Measurements from ENCODE around the gene TFAM. TPM values are rescaled to one million over a fixed set of nuclear protein-coding genes. Genes with fewer than 3 reads are reported as not detected.

Gene TFAM
- 43.4 and 44.9 TPM in 2 replicates for total RNA-seq

- no peak for DNase-seq (ENCODE audit: low read depth)
- TF ChIP-seq CTCF (conservative IDR thresholded peaks at IDR 0.05; ENCODE audit: low read depth, low read length) = peak; percentile 61
These were observed at the start of gene TFAM for GRCh38 chr10:58384999-58385783. Gene TFAM, plus strand, starts transcription at chr10:58385410. Its CDS starts 138 bp downstream, at chr10:58385548.

DNA sequence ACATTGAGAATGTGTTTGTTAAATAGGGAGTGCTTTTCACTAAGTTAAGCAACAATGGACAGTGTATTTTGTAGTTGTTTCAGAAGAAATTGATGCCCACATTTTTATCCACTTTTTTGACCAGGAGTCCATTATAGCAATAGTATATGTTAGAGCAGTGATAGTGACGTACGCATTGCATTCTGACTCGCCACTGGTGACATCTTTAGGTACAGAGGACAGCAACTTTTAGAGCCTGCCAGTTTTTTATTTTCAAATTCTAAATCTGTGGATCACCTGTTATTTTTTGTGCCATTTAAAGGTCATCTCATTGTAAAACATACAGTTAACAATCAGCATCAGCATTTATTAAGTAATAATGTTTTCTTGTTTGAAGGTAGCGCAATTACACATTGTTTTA, 49.0 kb upstream of the TFAM start:
- no peak for TF ChIP-seq CTCF (conservative IDR thresholded peaks at IDR 0.05; ENCODE audit: low read depth, low read length)
- DNase-seq (ENCODE audit: low read depth) = no peak
- peak overlapping the region; percentile 96 for H3K4me3 ChIP-seq (ENCODE audit: low read depth, low read length)

More at GRCh38 chr10:58384999-58385783, at the start of gene TFAM:
- peak within 1 kb of the TSS; percentile 87 for H3K4me3 ChIP-seq (ENCODE audit: low read depth, low read length)

GRCh38 chr10:58341422-58341821, 43.8 kb upstream of the TFAM start:
- DNase-seq (ENCODE audit: low read depth) = no peak
- TF ChIP-seq CTCF (conservative IDR thresholded peaks at IDR 0.05; ENCODE audit: low read depth, low read length) = no peak
- no peak overlapping the region for H3K4me3 ChIP-seq (ENCODE audit: low read depth, low read length)

DNA sequence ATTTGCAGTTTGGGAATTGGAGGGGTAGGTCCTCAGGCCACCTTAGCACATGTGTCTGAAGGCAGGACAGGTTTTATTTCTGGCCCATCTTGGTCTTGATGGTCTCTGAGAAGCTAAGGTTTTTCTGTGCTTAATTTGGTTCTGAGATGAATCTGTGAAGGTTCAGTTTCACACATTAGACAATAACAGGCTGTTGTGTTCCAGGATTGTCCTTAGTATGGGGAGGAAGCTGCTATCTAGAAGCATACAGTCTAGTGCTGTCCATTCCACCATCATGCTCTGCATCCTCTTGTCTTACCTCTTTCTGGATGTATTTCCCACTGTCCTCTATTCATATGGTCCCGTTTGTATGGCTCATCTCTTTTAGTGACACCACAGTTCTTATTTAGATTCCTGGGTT, 43.3 kb upstream of the TFAM start:
- TF ChIP-seq CTCF (conservative IDR thresholded peaks at IDR 0.05; ENCODE audit: low read depth, low read length) = no peak
- H3K4me3 ChIP-seq (ENCODE audit: low read depth, low read length) = no peak overlapping the region
- no peak for DNase-seq (ENCODE audit: low read depth)

GRCh38 chr10:58347967-58348366, 37.2 kb upstream of the TFAM start:
- TF ChIP-seq CTCF (conservative IDR thresholded peaks at IDR 0.05; ENCODE audit: low read depth, low read length) = no peak
- no peak for DNase-seq (ENCODE audit: low read depth)
- no peak overlapping the region for H3K4me3 ChIP-seq (ENCODE audit: low read depth, low read length)

- H3K4me3 ChIP-seq (ENCODE audit: low read depth, low read length) = no peak overlapping the region
- no peak for DNase-seq (ENCODE audit: low read depth)
- TF ChIP-seq CTCF (conservative IDR thresholded peaks at IDR 0.05; ENCODE audit: low read depth, low read length) = no peak
These were observed 36.6 kb upstream of the TFAM start for GRCh38 chr10:58348571-58349033.

DNA sequence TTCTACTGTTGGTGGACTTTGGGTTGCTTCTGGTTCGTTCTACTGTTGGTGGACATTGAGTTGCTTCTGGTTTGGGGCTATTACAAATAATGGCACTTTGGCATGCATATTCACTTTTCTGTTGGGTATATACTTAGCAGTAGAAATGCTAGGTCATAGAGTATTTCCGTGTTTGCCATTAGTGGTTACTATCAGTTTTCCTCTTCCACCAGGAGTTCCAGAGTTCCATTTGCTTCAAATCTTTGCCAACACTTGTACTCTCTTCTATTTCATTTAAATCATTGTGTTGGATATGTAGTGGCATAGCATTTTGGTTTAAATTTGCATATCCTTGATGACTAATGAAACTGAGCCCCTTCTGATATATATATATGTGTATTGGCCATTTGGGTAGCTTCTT, 35.2 kb upstream of the TFAM start:
- no peak for DNase-seq (ENCODE audit: low read depth)
- no peak overlapping the region for H3K4me3 ChIP-seq (ENCODE audit: low read depth, low read length)
- no peak for TF ChIP-seq CTCF (conservative IDR thresholded peaks at IDR 0.05; ENCODE audit: low read depth, low read length)
